Fibroblast of skin of left biceps (primary cell): ENCODE data around the gene TMEM40.
"Not testable (repeated sequence)": the region's sequence is repeated elsewhere in the genome, so short reads cannot be mapped to it uniquely, and the experiment has no call there.

Experiments
- DNase-seq, 2 experiments: peaks; one replicate each; pipeline ENCODE4 v3.0.0-alpha.2; 2013; ENCODE audit warnings: low read depth in 2 of 2

Gene TMEM40

GRCh38 chr3:12719541-12719940, 39.5 kb downstream of the TMEM40 start:
- no peak for DNase-seq

DNA sequence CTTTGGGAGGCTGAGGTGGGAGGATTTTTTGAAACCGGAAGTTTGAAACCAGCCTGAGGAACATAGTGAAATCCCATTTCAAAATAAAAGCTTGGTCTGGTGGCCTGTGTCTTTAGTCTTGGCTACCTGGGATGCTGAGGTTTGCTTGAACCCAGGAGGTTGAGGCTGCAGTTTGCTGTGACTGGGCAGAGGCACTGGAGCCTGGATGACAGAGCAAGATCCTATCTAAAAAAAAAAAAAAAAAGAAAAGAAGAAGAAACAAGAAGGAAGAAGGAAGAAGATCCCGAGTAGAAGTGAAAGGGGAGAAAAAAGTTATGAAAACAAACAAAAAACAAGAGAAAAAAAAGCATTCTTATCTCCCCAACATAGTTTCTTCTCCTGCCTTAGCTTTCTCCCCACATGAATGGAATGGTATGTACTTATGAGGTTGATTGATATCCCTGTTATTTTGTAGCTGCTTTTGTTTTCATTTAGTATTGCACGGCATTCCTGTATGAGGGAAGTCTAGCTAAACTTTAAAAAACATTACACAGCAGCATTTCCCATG, 42.4 kb downstream of the TMEM40 start:
- no peak for DNase-seq

DNA sequence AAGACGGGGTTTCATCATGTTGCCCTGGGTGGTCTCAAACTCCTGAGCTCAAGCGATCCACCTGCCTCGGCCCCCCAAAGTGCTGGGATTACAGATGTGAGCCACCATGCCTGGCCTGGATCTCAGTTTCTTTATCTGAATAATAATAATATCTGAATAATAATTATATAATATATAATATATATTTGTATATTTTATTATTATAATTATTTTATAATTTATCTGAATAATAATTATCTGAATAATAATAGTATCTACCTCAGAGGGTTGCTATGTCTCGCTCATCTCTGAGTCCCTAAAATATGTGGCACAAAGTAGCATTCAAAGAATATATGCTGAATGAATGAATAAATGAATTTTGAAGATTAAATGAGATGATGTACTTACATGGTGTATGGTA, 44.8 kb downstream of the TMEM40 start:
- no peak for DNase-seq

- DNase-seq: no peak
Measured at GRCh38 chr3:12710062-12710461, 49.0 kb downstream of the TMEM40 start.

DNA sequence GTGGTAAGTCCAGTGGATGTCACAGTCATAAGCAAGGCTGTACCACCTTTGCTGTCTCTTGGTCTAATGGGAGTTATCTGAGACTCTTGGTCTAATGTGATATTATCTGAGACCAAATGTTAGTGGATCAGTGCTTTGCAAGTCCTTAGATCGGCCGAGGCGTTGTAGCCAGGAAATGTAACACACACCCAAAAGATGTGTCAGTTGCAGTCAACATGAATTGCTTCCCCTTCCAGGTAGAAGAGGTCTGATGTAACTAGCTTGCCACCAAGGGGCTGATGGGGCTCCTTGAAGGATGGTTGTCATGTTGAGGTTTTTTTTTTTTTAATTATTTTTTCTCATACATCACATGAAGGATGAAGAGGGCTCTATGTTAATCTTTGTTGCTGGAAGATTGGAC, 49.7 kb downstream of the TMEM40 start:
- DNase-seq: no peak

DNA sequence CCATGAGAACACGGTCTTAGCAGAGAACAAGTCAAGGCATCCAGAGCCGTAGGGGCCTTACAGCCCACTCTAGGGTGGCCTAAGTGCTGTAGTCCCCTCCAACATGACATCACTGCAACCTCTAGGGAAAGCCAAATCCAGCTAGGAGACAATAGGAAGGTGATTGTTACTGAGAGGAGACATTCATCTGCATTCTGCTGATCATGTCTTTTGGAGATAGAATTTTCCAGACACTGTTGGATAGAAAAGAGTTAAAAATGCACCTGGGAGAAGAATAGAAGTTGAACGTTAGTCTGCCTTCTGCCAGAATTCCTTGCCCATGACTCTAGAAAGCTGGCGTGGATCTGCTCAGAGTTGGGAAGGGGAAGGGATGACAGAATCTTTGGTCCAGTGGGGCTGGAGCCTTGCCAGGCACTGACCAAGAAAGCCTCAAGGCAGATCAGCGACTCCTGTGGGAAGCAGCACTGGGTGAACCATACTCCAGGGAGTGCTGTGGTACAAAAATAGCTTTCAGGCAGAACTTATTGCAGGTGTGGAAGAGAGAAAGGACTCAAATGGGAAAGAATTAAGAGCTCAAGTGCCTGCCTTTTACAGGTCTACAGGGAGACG, 50.4 kb downstream of the TMEM40 start:
- DNase-seq: peak in 1 of 2 experiments; percentile 14

GRCh38 chr3:12707449-12707848, 51.6 kb downstream of the TMEM40 start:
- DNase-seq: no peak

- peak in 1 of 2 experiments; percentile 28 for DNase-seq
Measured at GRCh38 chr3:12706504-12707253, 52.4 kb downstream of the TMEM40 start.

DNA sequence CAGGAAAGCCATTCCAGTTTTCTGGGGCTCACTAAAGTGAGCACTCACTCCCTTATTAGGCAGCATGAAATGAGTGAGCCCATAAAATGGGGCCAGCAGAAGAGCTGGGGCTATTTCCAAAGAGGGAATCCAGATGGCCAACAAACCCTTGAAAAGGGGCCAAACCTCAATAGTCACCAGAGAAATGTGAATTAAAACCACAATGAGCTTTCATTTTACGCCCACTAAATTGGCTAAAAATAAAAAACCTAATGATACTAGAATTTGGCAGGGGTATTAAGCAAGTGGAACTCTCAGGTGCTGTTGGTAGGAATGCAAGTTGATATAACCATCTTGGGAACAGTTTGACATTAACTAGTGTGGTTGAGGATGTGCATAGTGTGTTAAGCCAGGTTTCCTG, 53.1 kb downstream of the TMEM40 start:
- DNase-seq: peak in 1 of 2 experiments; percentile 49

- DNase-seq: no peak
Measured at GRCh38 chr3:12705374-12705926, 53.6 kb downstream of the TMEM40 start.

- no peak for DNase-seq
Measured at GRCh38 chr3:12702501-12702900, 56.6 kb downstream of the TMEM40 start.

DNA sequence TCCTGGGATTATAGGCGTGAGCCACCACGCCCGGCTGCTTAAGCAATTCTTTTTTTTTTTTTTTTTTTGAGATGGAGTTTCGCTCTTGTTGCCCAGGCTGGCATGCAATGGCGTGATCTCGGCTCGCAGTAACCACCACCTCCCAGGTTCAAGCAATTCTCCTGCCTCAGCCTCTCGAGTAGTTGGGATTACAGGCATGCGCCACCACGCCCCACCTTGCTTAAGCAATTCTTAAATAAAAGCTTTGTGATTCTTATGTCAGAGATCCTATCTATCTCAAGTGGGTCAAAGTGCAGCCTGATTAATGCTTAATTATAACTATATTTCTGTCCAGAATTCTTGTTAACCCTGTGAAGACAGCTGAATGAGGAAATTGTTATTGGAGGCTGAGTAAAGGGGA, 57.5 kb downstream of the TMEM40 start:
- not testable (repeated sequence) for DNase-seq

DNA sequence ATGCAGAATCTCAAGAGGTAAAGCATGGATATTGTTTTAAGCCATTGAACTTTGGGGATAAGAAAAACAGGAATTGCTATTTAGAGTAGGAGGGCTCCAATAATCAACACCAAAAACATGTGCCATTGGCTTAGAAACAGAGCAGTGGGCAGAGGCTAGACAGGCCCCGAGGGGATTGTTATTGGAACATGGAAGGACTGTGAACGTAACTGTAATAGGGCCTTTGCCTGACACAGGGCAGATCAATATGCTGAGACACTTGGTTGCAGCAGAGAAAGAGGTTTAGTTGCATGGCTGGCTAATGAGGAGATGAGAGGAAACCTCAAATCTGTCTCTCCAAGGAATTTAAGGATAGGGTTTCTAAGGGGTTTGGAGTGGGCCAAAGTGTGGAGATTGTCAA, 58.3 kb downstream of the TMEM40 start:
- DNase-seq: no peak

- no peak for DNase-seq
Measured at GRCh38 chr3:12695916-12696315, 63.1 kb downstream of the TMEM40 start.

GRCh38 chr3:12695112-12695511, 63.9 kb downstream of the TMEM40 start:
- no peak for DNase-seq

DNA sequence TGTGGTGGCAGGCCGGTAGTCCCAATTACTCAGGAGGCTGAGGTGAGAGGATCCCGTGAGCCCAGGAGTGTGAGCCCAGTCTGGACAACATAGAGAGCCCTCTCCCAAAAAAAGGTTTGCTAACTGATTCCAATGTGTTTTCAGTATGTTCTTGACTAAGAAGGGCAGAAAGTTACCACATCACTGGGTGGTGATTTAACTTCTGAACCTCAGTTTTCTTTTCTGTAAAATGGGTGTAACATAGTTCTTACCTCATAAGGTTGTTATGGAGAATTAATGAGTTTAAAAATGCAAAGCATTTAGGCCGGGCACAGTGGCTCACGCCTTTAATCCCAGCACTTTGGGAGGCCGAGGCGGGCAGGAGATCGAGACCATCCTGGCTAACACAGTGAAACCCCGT, 66.6 kb downstream of the TMEM40 start:
- no peak for DNase-seq

GRCh38 chr3:12689997-12690711, 68.9 kb downstream of the TMEM40 start:
- no peak for DNase-seq

DNA sequence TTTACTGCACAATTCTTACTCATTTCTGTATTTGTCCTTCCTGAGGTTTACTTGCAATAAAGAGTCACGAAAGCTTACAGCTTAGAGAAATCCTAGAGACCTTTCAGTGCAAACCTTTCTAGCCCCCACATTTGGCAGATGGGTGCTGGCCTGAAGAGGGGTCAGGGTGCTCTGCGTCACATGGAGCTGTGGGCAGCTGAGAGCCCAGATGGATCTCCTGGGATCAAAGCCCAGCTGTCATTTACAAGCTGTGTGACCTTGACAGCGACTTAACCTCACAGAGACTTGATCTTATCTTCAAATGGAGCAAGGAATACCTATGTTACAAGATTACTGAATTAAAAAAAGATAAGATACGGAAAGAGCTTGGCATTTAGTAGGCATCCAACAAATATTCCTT, 71.1 kb downstream of the TMEM40 start:
- no peak for DNase-seq

- DNase-seq: no peak
Measured at GRCh38 chr3:12686096-12686495, 73.0 kb downstream of the TMEM40 start.
